ENCODE data around the gene DIDO1.
A peak's percentile ranks its signal among the peaks of the same experiment; 100 is the strongest.
"Not testable (repeated sequence)": the region's sequence is repeated elsewhere in the genome, so short reads cannot be mapped to it uniquely, and the experiment has no call there.

DIDO1 gene

DNA sequence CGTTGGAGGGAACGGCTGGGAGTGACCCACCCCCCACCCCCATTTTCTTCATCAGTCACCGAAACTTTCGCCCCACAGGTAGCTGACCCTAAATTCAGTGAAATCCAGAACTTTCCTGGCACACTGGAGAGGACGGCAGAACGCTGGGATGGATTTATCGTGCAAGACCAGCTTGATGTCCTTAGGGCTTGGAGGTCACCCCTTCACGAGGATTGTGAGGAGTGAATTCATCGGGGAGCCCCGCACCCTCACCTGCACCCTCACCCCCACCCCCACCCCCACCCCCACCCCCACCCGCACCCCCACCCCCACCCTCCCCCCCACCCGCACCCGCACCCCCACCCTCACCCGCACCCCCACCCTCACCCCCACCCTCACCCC, 51.4 kb downstream of the DIDO1 start:
- H3K27ac ChIP-seq (ENCODE audit: low read depth, low read length, severe bottlenecking): no peak overlapping the region
- H3K4me3 ChIP-seq (ENCODE audit: extremely low read depth, insufficient read depth, low read length, poor library complexity, severe bottlenecking): no peak overlapping the region
- 97% methylated on average over 4 to 5 of the region's 14 CpGs for WGBS, 2 experiments (ENCODE audit: insufficient coverage in 2 of 2)
- H3K9me3 ChIP-seq (ENCODE audit: control insufficient read depth, low read length): no peaks in the 10 kb centered on the region
- H3K36me3 ChIP-seq (ENCODE audit: control insufficient read depth, insufficient read depth, low read length): no peaks in the 10 kb centered on the region
- H3K4me1 ChIP-seq (ENCODE audit: control insufficient read depth, insufficient read depth, low read length, poor library complexity, severe bottlenecking): peaks cover 20% of the 10 kb centered on the region

DNA sequence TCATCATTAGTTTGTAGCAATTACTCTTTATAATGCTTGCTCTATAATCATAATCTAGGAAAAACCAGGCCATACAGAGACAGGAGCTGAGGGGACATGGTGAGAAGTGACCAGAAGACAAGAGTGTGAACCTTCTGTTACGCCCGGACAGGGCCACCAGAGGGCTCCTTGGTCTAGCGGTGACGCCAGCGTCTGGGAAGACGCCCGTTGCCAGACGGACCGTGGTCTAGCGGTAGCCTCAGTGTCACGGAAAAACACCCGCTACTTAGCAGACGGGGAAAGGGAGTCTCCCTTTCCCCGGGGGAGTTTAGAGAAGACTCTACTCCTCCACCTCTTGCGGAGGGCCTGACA, 52.6 kb downstream of the DIDO1 start:
- 2 to 21% methylated on average over 2 to 11 of the region's 15 CpGs for WGBS, 2 experiments (ENCODE audit: insufficient coverage in 2 of 2)
- H3K27ac ChIP-seq (ENCODE audit: low read depth, low read length, severe bottlenecking); H3K36me3 ChIP-seq (ENCODE audit: control insufficient read depth, insufficient read depth, low read length); H3K4me3 ChIP-seq (ENCODE audit: extremely low read depth, insufficient read depth, low read length, poor library complexity, severe bottlenecking); H3K9me3 ChIP-seq (ENCODE audit: control insufficient read depth, low read length): not testable (repeated sequence)
- peaks cover 20% of the 10 kb centered on the region for H3K4me1 ChIP-seq (ENCODE audit: control insufficient read depth, insufficient read depth, low read length, poor library complexity, severe bottlenecking)

DNA sequence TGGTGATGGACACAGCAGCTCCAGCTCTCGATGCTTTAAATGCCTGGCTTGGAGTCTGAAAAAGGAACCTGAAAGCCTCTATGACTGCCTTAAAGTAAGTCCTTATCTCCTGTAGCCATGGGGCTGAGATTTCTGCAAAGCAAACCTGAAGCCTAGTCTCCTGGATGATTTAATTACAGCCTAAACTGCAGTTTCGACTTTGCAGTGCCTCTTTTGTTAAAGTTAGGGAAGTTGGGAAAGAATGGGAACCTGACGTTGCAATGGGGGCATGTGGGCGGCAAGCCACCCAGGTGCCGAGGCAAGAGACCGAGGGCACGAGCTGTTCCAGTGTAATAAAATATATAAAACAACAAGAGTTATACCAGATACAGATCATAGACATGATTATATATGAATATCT, 53.0 kb downstream of the DIDO1 start:
- Histone ChIP-seq H3K36me3 (ENCODE audit: control insufficient read depth, insufficient read depth, low read length) (no peaks in the 10 kb centered on the region), H3K4me1 (ENCODE audit: control insufficient read depth, insufficient read depth, low read length, poor library complexity, severe bottlenecking) (peaks cover 20% of the 10 kb centered on the region), H3K9me3 (ENCODE audit: control insufficient read depth, low read length) (no peaks in the 10 kb centered on the region), H3K27ac (ENCODE audit: low read depth, low read length, severe bottlenecking) (no peak overlapping the region), H3K4me3 (ENCODE audit: extremely low read depth, insufficient read depth, low read length, poor library complexity, severe bottlenecking) (no peak overlapping the region)
- WGBS, 2 experiments (ENCODE audit: insufficient coverage in 2 of 2): 80 to 100% methylated on average over 1 to 2 of the region's 7 CpGs

DNA sequence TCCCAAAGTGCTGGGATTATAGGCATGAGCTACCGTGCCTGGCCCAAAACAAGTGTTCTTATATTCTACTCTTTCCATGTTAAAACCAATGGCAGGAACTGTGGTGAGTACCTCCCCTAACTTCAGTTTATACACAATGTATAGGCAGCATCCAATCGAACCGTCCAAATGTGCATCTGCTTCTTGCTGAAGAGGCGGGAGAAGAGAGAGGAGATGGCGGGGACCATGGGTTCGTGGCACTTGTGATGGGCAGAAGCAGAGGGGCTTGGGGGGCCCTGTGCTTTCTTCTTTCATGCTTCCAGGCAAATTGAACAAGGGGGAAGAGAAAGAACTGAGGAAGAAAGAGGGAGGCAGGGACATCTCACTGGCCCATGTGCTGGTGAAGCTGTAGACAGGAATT, 53.4 kb downstream of the DIDO1 start:
- Histone ChIP-seq H3K27ac (ENCODE audit: low read depth, low read length, severe bottlenecking) (no peak overlapping the region), H3K9me3 (ENCODE audit: control insufficient read depth, low read length) (no peaks in the 10 kb centered on the region), H3K4me3 (ENCODE audit: extremely low read depth, insufficient read depth, low read length, poor library complexity, severe bottlenecking) (no peak overlapping the region), H3K4me1 (ENCODE audit: control insufficient read depth, insufficient read depth, low read length, poor library complexity, severe bottlenecking) (peaks cover 20% of the 10 kb centered on the region), H3K36me3 (ENCODE audit: control insufficient read depth, insufficient read depth, low read length) (no peaks in the 10 kb centered on the region)
- 95 to 100% methylated on average over 4 of the region's 6 CpGs for WGBS, 2 experiments (ENCODE audit: insufficient coverage in 2 of 2)

DNA sequence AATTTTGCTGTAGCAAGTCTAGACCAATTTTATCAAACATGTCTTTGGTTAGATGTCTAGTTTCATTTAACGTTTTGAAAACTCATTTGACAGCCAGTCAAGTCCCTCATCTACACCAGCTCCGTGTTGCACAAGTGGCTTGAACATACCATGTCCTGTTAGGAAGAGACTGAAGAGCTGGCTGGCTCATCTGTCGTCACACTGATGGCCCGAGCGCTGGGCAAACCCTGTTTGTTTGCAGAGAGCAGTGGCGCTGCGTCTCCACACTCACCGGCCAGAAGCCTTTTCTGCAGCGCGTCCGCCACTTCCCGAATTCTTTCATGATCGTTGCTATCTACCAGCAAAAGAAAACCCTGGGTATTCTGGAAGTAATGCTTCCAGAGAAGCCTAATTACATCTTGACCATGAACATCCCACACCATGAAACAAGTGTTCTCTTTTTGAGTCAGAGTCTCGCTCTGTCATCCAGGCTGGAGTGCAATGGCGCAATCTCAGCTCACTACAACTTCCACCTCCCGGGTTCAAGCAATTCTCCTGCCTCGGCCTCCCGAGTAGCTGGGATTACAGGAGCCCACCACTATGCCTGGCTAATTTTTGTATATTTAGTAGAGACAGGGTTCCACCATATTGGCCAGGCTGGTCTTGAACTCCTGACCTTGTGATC, 54.0 kb downstream of the DIDO1 start:
- 90 to 94% methylated on average over 14 to 17 of the region's 18 CpGs for WGBS, 2 experiments (ENCODE audit: insufficient coverage in 2 of 2)
- peaks cover 17% of the 10 kb centered on the region for H3K4me1 ChIP-seq (ENCODE audit: control insufficient read depth, insufficient read depth, low read length, poor library complexity, severe bottlenecking)
- no peak overlapping the region for H3K27ac ChIP-seq (ENCODE audit: low read depth, low read length, severe bottlenecking)
- no peaks in the 10 kb centered on the region for H3K9me3 ChIP-seq (ENCODE audit: control insufficient read depth, low read length)
- no peak overlapping the region for H3K4me3 ChIP-seq (ENCODE audit: extremely low read depth, insufficient read depth, low read length, poor library complexity, severe bottlenecking)
- no peaks in the 10 kb centered on the region for H3K36me3 ChIP-seq (ENCODE audit: control insufficient read depth, insufficient read depth, low read length)

DNA sequence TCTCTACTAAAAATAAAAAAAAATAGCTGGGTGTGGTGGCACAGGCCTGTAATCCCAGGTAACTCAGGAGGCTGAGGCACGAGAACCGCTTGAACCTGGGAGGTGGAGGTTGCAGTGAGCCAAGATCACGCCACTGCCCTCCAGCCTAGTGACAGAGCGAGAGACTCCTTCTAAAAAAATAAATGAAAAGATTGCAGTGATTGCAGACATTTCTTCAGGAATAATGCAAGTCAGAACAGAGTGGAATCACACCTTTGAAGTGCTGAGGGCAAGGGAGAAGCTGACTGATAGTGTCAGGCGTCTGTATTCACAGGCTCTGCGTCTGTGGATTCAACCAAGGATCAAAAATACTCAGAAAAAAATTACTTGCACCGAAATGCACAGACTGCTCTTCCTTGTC, 62.1 kb downstream of the DIDO1 start:
- H3K9me3 ChIP-seq (ENCODE audit: control insufficient read depth, low read length): no peaks in the 10 kb centered on the region
- no peaks in the 10 kb centered on the region for H3K36me3 ChIP-seq (ENCODE audit: control insufficient read depth, insufficient read depth, low read length)
- peaks cover 4% of the 10 kb centered on the region for H3K4me1 ChIP-seq (ENCODE audit: control insufficient read depth, insufficient read depth, low read length, poor library complexity, severe bottlenecking)
- no peak overlapping the region for H3K4me3 ChIP-seq (ENCODE audit: extremely low read depth, insufficient read depth, low read length, poor library complexity, severe bottlenecking)
- 90 to 95% methylated on average over 5 to 6 of the region's 7 CpGs for WGBS, 2 experiments (ENCODE audit: insufficient coverage in 2 of 2)
- no peak overlapping the region for H3K27ac ChIP-seq (ENCODE audit: low read depth, low read length, severe bottlenecking)

DNA sequence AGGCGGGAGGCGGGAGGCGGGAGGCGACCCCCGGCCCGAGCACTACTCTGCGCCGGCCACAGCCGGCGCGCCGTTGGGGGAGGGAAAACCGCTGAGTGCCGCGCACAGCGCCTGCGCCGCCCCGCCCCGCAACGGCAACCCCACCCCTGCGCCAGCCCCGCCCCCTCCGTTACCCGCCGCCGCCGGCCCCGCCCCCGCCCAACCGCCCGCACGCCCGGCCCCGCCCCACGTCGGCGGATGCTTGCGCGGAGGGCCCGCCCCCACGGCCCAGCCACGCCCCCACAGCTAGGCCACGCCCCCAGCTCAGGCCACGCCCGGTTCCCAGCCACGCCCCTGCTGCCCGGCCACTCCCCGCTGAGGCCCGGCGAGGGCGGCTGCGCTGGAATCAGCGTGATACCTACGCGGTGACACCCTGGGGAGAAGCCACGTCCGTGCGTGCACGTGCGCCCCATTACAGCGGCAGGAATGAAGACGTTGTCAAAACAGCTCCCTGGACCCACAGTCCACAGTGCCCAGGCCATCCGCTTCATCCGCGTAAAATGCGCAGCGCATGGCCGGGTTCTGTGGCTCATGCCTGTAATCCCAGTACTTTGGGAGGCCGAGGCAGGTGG, 64.5 kb downstream of the DIDO1 start, which contains the start of gene TCFL5:
TSS of gene TCFL5 (minus strand) at position 97 of the 611 bp plus-strand sequence. CDS start 152 bp downstream, outside the sequence.
- Histone ChIP-seq H3K4me1 (ENCODE audit: control insufficient read depth, insufficient read depth, low read length, poor library complexity, severe bottlenecking) (peaks cover 4% of the 10 kb centered on the region), H3K4me3 (ENCODE audit: extremely low read depth, insufficient read depth, low read length, poor library complexity, severe bottlenecking) (peak within 1 kb of the TSS; percentile 45), H3K27ac (ENCODE audit: low read depth, low read length, severe bottlenecking) (peak within 1 kb of the TSS; percentile 41), H3K36me3 (ENCODE audit: control insufficient read depth, insufficient read depth, low read length) (peaks cover 15% of the 10 kb centered on the region), H3K9me3 (ENCODE audit: control insufficient read depth, low read length) (no peaks in the 10 kb centered on the region)
- WGBS, 2 experiments (ENCODE audit: insufficient coverage in 2 of 2): 25% methylated on average over 28 to 29 of the region's 70 CpGs

DNA sequence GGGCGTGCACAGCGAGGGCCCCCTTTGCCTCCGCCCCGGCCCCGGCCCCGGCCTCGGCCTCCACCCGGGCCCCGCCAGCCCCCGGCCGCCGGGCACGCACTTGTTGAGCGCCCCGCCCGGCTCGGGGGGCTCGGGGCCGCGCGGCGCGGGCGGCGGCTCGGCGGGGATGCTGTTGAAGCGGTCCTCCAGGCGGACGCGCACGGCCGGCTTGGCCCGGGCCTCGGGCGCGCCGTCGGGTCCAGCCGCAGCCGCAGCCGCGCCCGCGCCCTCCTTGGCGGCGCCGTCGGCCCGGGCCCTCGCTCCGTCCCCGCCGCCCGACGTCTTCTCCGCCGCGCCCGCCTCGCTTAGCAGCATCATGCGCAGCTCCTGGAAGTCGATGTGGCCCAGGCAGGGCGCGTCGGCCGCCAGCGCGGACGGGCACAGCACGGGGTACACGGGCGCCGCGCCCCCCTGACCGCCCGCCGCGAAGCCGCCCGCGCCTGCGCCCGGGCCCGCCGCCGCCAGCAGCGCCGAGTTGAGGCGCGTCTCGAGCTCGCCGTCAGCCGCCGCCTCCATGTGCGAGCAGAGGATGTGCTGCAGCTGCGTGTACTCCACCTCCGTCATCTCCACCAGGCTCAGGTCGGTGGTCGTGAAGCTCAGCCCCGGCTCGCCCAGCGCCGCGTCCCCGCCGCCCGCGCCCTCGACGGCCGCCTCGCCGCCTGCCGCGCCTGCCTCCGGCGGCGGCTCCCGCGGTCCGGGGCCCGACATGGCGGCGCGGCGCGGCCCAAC, 65.2 kb downstream of the DIDO1 start:
- WGBS, 2 experiments (ENCODE audit: insufficient coverage in 2 of 2): 0 to 1% methylated on average over 69 to 87 of the region's 129 CpGs
- Histone ChIP-seq H3K4me3 (ENCODE audit: extremely low read depth, insufficient read depth, low read length, poor library complexity, severe bottlenecking) (peak overlapping the region; percentile 45), H3K27ac (ENCODE audit: low read depth, low read length, severe bottlenecking) (no peak overlapping the region), H3K4me1 (ENCODE audit: control insufficient read depth, insufficient read depth, low read length, poor library complexity, severe bottlenecking) (peaks cover 4% of the 10 kb centered on the region), H3K9me3 (ENCODE audit: control insufficient read depth, low read length) (no peaks in the 10 kb centered on the region), H3K36me3 (ENCODE audit: control insufficient read depth, insufficient read depth, low read length) (peaks cover 18% of the 10 kb centered on the region)

DNA sequence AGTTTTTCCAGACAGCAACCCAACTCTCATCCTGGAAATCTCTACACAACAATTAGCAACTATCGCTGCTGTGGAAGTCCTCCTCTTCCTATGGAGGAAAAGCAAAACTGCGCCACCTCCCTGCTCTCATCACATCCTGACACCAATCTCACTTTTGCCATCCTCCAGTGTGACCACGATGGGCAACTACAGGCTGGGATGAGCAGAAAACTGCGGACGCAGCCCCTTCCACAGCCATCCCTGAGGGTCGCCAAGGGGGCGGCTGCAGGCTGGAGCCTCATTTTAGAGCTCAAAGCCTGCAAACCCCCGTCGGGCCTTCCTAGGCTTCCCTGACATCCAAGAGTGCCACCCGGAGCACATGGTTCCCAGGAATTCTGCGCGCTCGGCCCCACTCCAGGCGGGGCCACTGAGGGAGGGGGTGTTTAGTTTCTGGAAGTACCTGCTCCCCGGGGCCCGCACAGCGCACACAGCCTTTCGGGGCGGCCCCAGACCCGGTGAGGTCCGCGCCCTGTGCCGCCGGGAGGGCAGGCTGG, 65.8 kb downstream of the DIDO1 start:
- Histone ChIP-seq H3K4me1 (ENCODE audit: control insufficient read depth, insufficient read depth, low read length, poor library complexity, severe bottlenecking) (peaks cover 4% of the 10 kb centered on the region), H3K36me3 (ENCODE audit: control insufficient read depth, insufficient read depth, low read length) (peaks cover 23% of the 10 kb centered on the region), H3K27ac (ENCODE audit: low read depth, low read length, severe bottlenecking) (no peak overlapping the region), H3K9me3 (ENCODE audit: control insufficient read depth, low read length) (no peaks in the 10 kb centered on the region), H3K4me3 (ENCODE audit: extremely low read depth, insufficient read depth, low read length, poor library complexity, severe bottlenecking) (peak overlapping the region; percentile 45)
- 12 to 17% methylated on average over 5 to 23 of the region's 24 CpGs for WGBS, 2 experiments (ENCODE audit: insufficient coverage in 2 of 2)

DNA sequence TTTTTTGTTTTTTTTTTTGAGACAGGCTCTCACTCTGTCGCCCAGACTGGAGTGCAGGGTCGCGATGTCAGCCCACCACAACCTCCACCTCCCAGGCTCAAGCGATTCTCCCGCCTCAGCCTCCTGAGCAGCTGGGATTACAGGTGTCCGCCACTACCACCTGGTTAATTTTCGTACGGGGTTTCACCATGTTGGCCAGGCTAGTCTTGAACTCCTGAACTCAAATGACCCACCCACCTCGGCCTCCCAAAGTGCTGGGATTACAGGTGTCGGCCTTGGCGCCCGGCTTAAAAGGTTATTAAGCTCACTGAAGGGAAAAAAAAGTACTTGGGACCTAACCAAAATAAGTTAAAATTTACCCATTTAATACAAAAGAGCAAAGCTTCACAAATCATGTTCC, 66.6 kb downstream of the DIDO1 start:
- Histone ChIP-seq H3K4me3 (ENCODE audit: extremely low read depth, insufficient read depth, low read length, poor library complexity, severe bottlenecking) (peak overlapping the region; percentile 45), H3K27ac (ENCODE audit: low read depth, low read length, severe bottlenecking) (no peak overlapping the region), H3K36me3 (ENCODE audit: control insufficient read depth, insufficient read depth, low read length) (peaks cover 30% of the 10 kb centered on the region), H3K9me3 (ENCODE audit: control insufficient read depth, low read length) (no peaks in the 10 kb centered on the region), H3K4me1 (ENCODE audit: control insufficient read depth, insufficient read depth, low read length, poor library complexity, severe bottlenecking) (peaks cover 4% of the 10 kb centered on the region)
- WGBS, 2 experiments (ENCODE audit: insufficient coverage in 2 of 2): 93 to 98% methylated on average over 8 to 9 of the region's 12 CpGs

All from mesodermal cell (in vitro differentiated cells).